Body of pancreas (tissue), 4 donors: ENCODE data around the gene CPM. TPM values are rescaled to one million over a fixed set of nuclear protein-coding genes. Genes with fewer than 3 reads are reported as not detected.

ENCODE experiments used
- ATAC-seq: fragments of 150-250 bp; one replicate; pipeline ENCODE4 v1.9.1; 2016
- DNase-seq, 4 donors: peaks; one replicate each; pipeline ENCODE4 v3.0.0-alpha.2; 2019
- H3K27ac ChIP-seq, 4 donors: fragments of 200-600 bp; sonication (generic); 1 replicate in 3 of 4; 2 replicates in 1 of 4; pipeline versions ENCODE4 v1.5.1 to v1.6.1; 2016 to 2019; ENCODE audit warnings: mild to moderate bottlenecking in 1 of 4, mixed read lengths in 1 of 4, moderate library complexity in 1 of 4
- H3K27me3 ChIP-seq, 2 donors: fragments of 200-600 bp; sonication (generic); one replicate each; pipeline ENCODE4 v1.6.0; 2016; ENCODE audit warnings: mild to moderate bottlenecking in 1 of 2
- H3K36me3 ChIP-seq, 2 donors: fragments of 200-600 bp; sonication (generic); replicated peaks in 1 of 2; 2 replicates each; pipeline ENCODE4 v1.5.1; 2016; ENCODE audit warnings: low read depth in 2 of 2; ENCODE audit not compliant: insufficient read depth in 1 of 2
- H3K4me1 ChIP-seq: fragments of 200-600 bp; sonication (generic); one replicate; pipeline ENCODE4 v1.6.0; 2016
- H3K4me3 ChIP-seq, 2 donors: fragments of 200-600 bp; sonication (generic); 1 replicate in 1 of 2; 2 replicates in 1 of 2; pipeline ENCODE4 v1.5.1; 2016 to 2019
- H3K9me3 ChIP-seq, 3 donors: fragments of 200-600 bp; sonication (generic); 1 replicate in 2 of 3; 2 replicates in 1 of 3; pipeline ENCODE4 v1.5.1; 2016
- CTCF ChIP-seq, 7 experiments: fragments of 450-650 bp in 4 of 7; fragments of 200-600 bp in 3 of 7; sonication (generic) in 3 of 7; IDR thresholded peaks; one replicate each; pipeline ENCODE4 v1.5.1; 2016 to 2019; ENCODE audit warnings: antibody characterized with exemption in 7 of 7
- POLR2A ChIP-seq, 3 donors: fragments of 450-650 bp; IDR thresholded peaks; one replicate each; pipeline ENCODE4 v1.6.1; 2016; ENCODE audit warnings: antibody characterized with exemption in 3 of 3, mild to moderate bottlenecking in 2 of 3
- WGBS, 2 donors: methylation state at CpG; one replicate each; pipeline ENCODE4 v1.1.5; 2017; 5-methylcytosine and 5-hydroxymethylcytosine counted together
- intact Hi-C: fragments of 100-400 bp; cut with DNase I; formaldehyde crosslinking; loops from one replicate; pipeline ENCODE4 v1.15.1; 2023
- total RNA-seq, 2 donors: library from RNA; depleted of rRNA; stranded (reverse); fragments of >200 nt; gene quantifications; one replicate each; pipeline ENCODE4 v1.1.0, GENCODE V29; 2016

The CPM gene
- total RNA-seq, 2 donors from 2014 or later: 34.6 to 35.0 TPM

GRCh38 chr12:68831751-68832503 lies 101.0 kb downstream of the CPM start:
- Histone ChIP-seq H3K27me3 (no peaks in the 10 kb centered on the region), H3K27ac (no peak overlapping the region), H3K4me3 (no peak overlapping the region), H3K36me3 (peaks cover 0 to 25% of the 10 kb centered on the region in 2 donors), H3K4me1 (no peaks in the 10 kb centered on the region), H3K9me3 (no peaks in the 10 kb centered on the region)
- intact Hi-C loops: no loop called here
- TF ChIP-seq CTCF (IDR thresholded peaks at IDR 0.05): no peak
- no peak for TF ChIP-seq POLR2A (IDR thresholded peaks at IDR 0.05)
- no peak for DNase-seq
- 91% methylated on average over 14 of the region's 14 CpGs for WGBS, 2 donors
- ATAC-seq: no peak

GRCh38 chr12:68831272-68831671 lies 101.7 kb downstream of the CPM start:
- no peak overlapping the region for H3K4me3 ChIP-seq
- no peak overlapping the region for H3K27ac ChIP-seq
- TF ChIP-seq POLR2A (IDR thresholded peaks at IDR 0.05): no peak
- ATAC-seq: no peak
- intact Hi-C loops: no loop called here
- H3K27me3 ChIP-seq: no peaks in the 10 kb centered on the region
- WGBS, 2 donors: 89 to 97% methylated on average over 6 of the region's 6 CpGs
- DNase-seq: no peak
- H3K9me3 ChIP-seq: no peaks in the 10 kb centered on the region
- H3K36me3 ChIP-seq: peaks cover 0 to 24% of the 10 kb centered on the region in 2 donors
- H3K4me1 ChIP-seq: no peaks in the 10 kb centered on the region

- peaks cover 8 to 30% of the 10 kb centered on the region in 2 donors for H3K36me3 ChIP-seq
- 80 to 87% methylated on average over 7 of the region's 7 CpGs for WGBS, 2 donors
Observed at GRCh38 chr12:68828672-68829068, 104.3 kb downstream of the CPM start.

GRCh38 chr12:68827895-68828671 lies 104.9 kb downstream of the CPM start:
- Histone ChIP-seq H3K9me3 (no peaks in the 10 kb centered on the region), H3K4me1 (no peaks in the 10 kb centered on the region)
- WGBS, 2 donors: 84 to 85% methylated on average over 5 of the region's 5 CpGs

More at GRCh38 chr12:68828672-68829068, 104.3 kb downstream of the CPM start:
- H3K27ac ChIP-seq: no peak overlapping the region
- H3K4me3 ChIP-seq: no peak overlapping the region
- TF ChIP-seq CTCF (IDR thresholded peaks at IDR 0.05) (no peak), POLR2A (IDR thresholded peaks at IDR 0.05) (no peak)
- ATAC-seq: no peak
- no peaks in the 10 kb centered on the region for H3K27me3 ChIP-seq
- H3K9me3 ChIP-seq: no peaks in the 10 kb centered on the region
- intact Hi-C loops: no loop called here
- no peak for DNase-seq
- H3K4me1 ChIP-seq: no peaks in the 10 kb centered on the region

More at GRCh38 chr12:68827895-68828671, 104.9 kb downstream of the CPM start:
- Histone ChIP-seq H3K4me3 (no peak overlapping the region), H3K36me3 (peaks cover 8 to 29% of the 10 kb centered on the region in 2 donors), H3K27ac (no peak overlapping the region), H3K27me3 (no peaks in the 10 kb centered on the region)
- ATAC-seq (no peak), DNase-seq (no peak)
- TF ChIP-seq POLR2A (IDR thresholded peaks at IDR 0.05) (no peak), CTCF (IDR thresholded peaks at IDR 0.05) (no peak)
- intact Hi-C loops: no loop called here
